SU-DHL-6 (cell line): ENCODE data around the gene ITPR2.

ENCODE experiments used
- H2AFZ ChIP-seq: fragments of 200-600 bp; sonication (generic); 2 replicates; pipeline ENCODE4 v1.6.1; 2014; ENCODE audit warnings: low read depth, mild to moderate bottlenecking, moderate library complexity, mixed read lengths, antibody characterized with exemption, low read length; ENCODE audit not compliant: severe bottlenecking
- H3F3A ChIP-seq: fragments of 200-600 bp; shearing (Covaris generic); 2 replicates; pipeline ENCODE4 v1.6.0; 2016; ENCODE audit warnings: antibody characterized with exemption, mild to moderate bottlenecking; ENCODE audit not compliant: insufficient read depth
- H3K27ac ChIP-seq: fragments of 200-600 bp; sonication (generic); 2 replicates; pipeline ENCODE4 v1.5.1; 2016; ENCODE audit warnings: low read depth, mild to moderate bottlenecking, low read length, moderate library complexity, mixed read lengths
- H3K27me3 ChIP-seq: fragments of 200-600 bp; sonication (generic), shearing (Covaris generic); 2 replicates; pipeline ENCODE4 v1.6.0; 2014; ENCODE audit warnings: mild to moderate bottlenecking, low read length
- H3K36me3 ChIP-seq: fragments of 200-600 bp; sonication (generic); 2 replicates; pipeline ENCODE4 v1.6.1; 2014; ENCODE audit warnings: mild to moderate bottlenecking, low read length, mixed read lengths
- H3K4me2 ChIP-seq: fragments of 300-600, 200-600 bp; shearing (Covaris generic), sonication (generic); 2 replicates; pipeline ENCODE4 v1.6.0; 2014; ENCODE audit warnings: low read length, low read depth, mild to moderate bottlenecking; ENCODE audit not compliant: poor library complexity, severe bottlenecking
- H3K4me3 ChIP-seq: fragments of 200-600 bp; sonication (generic); 2 replicates; pipeline ENCODE4 v1.5.1; 2014; ENCODE audit warnings: antibody characterized with exemption, low read length, mild to moderate bottlenecking, mixed read lengths; ENCODE audit not compliant: insufficient read depth, poor library complexity, severe bottlenecking
- H3K79me2 ChIP-seq: fragments of 200-600 bp; sonication (generic); 2 replicates; pipeline ENCODE4 v1.6.1; 2014; ENCODE audit warnings: mild to moderate bottlenecking, low read length, moderate library complexity; ENCODE audit not compliant: insufficient read depth
- H3K9ac ChIP-seq: fragments of 200-600 bp; sonication (generic); 2 replicates; pipeline ENCODE4 v1.7.0; 2014; ENCODE audit warnings: mild to moderate bottlenecking, low read length
- H3K9me2 ChIP-seq: fragments of 200-600 bp; sonication (generic); replicated peaks from 2 replicates; pipeline ENCODE4 v1.6.1; 2014; ENCODE audit warnings: low read length; ENCODE audit not compliant: insufficient read depth
- H3K9me3 ChIP-seq: fragments of 200-600 bp; sonication (generic); 2 replicates; pipeline ENCODE4 v1.6.1; 2014; ENCODE audit warnings: low read length, mixed read lengths; ENCODE audit not compliant: insufficient read depth
- H4K20me1 ChIP-seq: fragments of 200-600 bp; sonication (generic); 2 replicates; pipeline ENCODE4 v1.6.1; 2014; ENCODE audit warnings: low read depth, mild to moderate bottlenecking, antibody characterized with exemption, low read length, moderate library complexity, mixed read lengths
- EZH2phosphoT487 ChIP-seq: fragments of 200-600 bp; sonication (generic), shearing (Covaris generic); conservative IDR thresholded peaks from 2 replicates; pipeline ENCODE4 v1.6.1; 2018; ENCODE audit warnings: mild to moderate bottlenecking, antibody characterized with exemption, low read length, moderate library complexity, mixed read lengths
- TF ChIP-seq, protein P1 (sequence below): fragments of 200-600 bp; sonication (generic); IDR thresholded peaks from one replicate; pipeline ENCODE4 v1.5.1; 2017; ENCODE audit warnings: antibody characterized with exemption, mild to moderate bottlenecking, low read length, moderate library complexity; ENCODE audit not compliant: insufficient read depth, poor library complexity, severe bottlenecking

ITPR2 gene

DNA sequence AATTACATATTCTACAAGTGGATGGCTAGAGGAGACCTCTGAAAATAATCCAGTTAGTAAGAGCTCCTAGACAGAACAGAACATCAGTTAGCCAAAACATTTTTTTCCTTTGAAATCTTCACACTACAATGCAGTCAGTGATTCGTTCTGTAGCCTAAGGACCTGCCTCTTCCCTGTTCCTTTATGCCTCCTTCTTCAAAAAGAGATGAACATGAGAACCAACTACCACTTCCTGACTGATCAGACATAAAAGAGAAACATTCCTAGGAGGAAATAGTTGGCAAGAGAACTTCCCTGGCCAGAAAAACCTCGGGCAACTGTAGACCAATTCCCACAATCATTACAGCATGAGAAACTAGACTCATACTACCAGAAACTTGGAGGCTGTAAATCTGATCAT is 29.4 kb downstream of the ITPR2 start:
- H4K20me1 ChIP-seq = peaks cover 3% of the 10 kb centered on the region
- H3K9me3 ChIP-seq = no peaks in the 10 kb centered on the region
- no peaks in the 10 kb centered on the region for H3K36me3 ChIP-seq
- no peak overlapping the region for H3K9ac ChIP-seq
- H2AFZ ChIP-seq = no peak overlapping the region
- no peaks in the 10 kb centered on the region for H3K27me3 ChIP-seq
- no peak overlapping the region for H3K27ac ChIP-seq
- no peaks in the 10 kb centered on the region for H3K9me2 ChIP-seq
- no peak overlapping the region for H3K4me3 ChIP-seq
- H3F3A ChIP-seq = no peaks in the 10 kb centered on the region
- no peak for TF ChIP-seq EZH2phosphoT487
- TF ChIP-seq, protein P1, sequence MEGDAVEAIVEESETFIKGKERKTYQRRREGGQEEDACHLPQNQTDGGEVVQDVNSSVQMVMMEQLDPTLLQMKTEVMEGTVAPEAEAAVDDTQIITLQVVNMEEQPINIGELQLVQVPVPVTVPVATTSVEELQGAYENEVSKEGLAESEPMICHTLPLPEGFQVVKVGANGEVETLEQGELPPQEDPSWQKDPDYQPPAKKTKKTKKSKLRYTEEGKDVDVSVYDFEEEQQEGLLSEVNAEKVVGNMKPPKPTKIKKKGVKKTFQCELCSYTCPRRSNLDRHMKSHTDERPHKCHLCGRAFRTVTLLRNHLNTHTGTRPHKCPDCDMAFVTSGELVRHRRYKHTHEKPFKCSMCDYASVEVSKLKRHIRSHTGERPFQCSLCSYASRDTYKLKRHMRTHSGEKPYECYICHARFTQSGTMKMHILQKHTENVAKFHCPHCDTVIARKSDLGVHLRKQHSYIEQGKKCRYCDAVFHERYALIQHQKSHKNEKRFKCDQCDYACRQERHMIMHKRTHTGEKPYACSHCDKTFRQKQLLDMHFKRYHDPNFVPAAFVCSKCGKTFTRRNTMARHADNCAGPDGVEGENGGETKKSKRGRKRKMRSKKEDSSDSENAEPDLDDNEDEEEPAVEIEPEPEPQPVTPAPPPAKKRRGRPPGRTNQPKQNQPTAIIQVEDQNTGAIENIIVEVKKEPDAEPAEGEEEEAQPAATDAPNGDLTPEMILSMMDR = no peak
- H3K79me2 ChIP-seq = no peaks in the 10 kb centered on the region
- H3K4me2 ChIP-seq = no peak overlapping the region

DNA sequence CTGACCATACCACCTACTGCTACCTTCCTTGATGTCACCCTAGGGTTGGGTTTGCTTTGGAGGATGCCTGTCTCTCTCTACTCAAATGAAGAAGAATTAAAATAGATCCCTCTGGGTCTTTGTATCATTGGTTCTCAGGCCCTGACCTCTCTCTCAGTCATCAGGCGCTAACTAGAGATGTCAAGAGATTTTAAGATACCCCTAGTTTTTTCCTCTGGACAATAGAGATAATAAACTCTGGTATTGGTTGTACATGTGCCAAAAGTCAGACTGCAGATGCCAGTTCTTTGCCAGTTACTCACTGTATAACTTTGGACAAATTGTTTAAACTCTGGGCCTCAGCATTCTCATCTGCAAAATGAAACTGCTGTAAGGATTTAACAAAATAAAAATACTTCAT is 31.5 kb downstream of the ITPR2 start:
- no peak overlapping the region for H3K4me3 ChIP-seq
- no peaks in the 10 kb centered on the region for H3K9me3 ChIP-seq
- H3K27me3 ChIP-seq = no peaks in the 10 kb centered on the region
- no peak overlapping the region for H3K27ac ChIP-seq
- H4K20me1 ChIP-seq = peaks cover 3% of the 10 kb centered on the region
- H3K9me2 ChIP-seq = no peaks in the 10 kb centered on the region
- no peak overlapping the region for H2AFZ ChIP-seq
- 0 out of 2 replicates have a peak, but pooled peaks cover 6% of the 10 kb centered on the region for H3F3A ChIP-seq
- H3K9ac ChIP-seq = no peak overlapping the region
- no peaks in the 10 kb centered on the region for H3K79me2 ChIP-seq
- H3K4me2 ChIP-seq = no peak overlapping the region
- TF ChIP-seq, protein P1 = no peak
- no peak for TF ChIP-seq EZH2phosphoT487
- no peaks in the 10 kb centered on the region for H3K36me3 ChIP-seq

DNA sequence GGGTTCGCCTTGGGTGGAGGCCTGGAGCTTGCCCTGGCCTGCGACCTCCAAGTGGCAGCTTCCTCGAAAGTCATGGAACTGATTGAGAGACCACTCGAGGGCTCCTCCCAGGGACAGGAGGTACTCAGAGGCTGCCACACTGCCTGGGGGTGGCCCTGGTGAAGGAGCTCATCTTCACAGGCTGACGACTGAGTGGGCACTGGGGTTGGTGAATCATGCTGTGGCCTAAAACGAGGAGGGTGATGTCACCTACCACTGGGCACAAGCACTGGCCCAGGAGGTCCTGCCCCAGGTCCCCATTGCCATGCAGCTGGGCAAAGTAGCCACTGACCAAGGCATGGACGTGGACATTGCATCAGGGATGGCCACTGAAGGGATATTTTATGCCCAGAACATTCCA is 32.1 kb downstream of the ITPR2 start:
- Histone ChIP-seq H3K36me3 (no peaks in the 10 kb centered on the region), H3K79me2 (no peaks in the 10 kb centered on the region), H3K9me3 (no peaks in the 10 kb centered on the region), H3K4me2 (no peak overlapping the region), H3K9me2 (no peaks in the 10 kb centered on the region), H3F3A (0 out of 2 replicates have a peak, but pooled peaks cover 6% of the 10 kb centered on the region), H3K4me3 (no peak overlapping the region), H2AFZ (no peak overlapping the region), H4K20me1 (peaks cover 3% of the 10 kb centered on the region), H3K27me3 (no peaks in the 10 kb centered on the region), H3K27ac (no peak overlapping the region), H3K9ac (no peak overlapping the region)
- TF ChIP-seq, protein P1 = no peak
- no peak for TF ChIP-seq EZH2phosphoT487
